NB4 (cell line): ENCODE measurements around the gene RPL10.

Source experiments
- MYC ChIP-seq: IDR thresholded peaks from 2 replicates; pipeline ENCODE4 v1.6.1; 2011; ENCODE audit warnings: low read depth, low read length
- POLR2A ChIP-seq: IDR thresholded peaks from 2 replicates; pipeline ENCODE4 v1.6.1; 2011; ENCODE audit warnings: mild to moderate bottlenecking; ENCODE audit not compliant: insufficient read length; ENCODE audit errors: extremely low read depth
- TF ChIP-seq, protein P1 (sequence below): IDR thresholded peaks from one replicate; pipeline ENCODE4 v1.5.1; 2012; ENCODE audit warnings: low read depth, low read length
- TF ChIP-seq, protein P2 (sequence below): IDR thresholded peaks from 2 replicates; pipeline ENCODE4 v1.6.1; 2011; ENCODE audit warnings: low read depth, low read length

DNA sequence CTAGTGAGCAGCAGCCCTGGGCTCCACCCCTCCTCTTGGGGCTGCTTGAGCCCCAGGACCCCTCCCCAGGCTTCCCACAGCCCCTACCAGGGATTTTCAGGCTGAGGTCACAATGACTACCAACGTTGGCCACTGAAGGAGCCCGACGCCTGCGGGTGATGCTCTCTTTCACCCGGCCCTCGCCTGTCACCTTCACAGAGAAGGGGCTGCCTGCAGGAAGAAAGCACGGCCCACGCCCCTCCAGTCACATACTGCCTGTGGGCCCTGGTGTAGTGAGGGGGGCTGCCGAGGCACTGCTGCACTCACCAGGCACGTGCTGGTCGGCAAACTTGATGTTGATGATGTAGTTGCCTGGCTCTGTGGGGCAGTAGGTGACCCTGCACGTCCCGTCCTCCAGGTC is 45.7 kb upstream of the RPL10 start:
- TF ChIP-seq, protein P1, sequence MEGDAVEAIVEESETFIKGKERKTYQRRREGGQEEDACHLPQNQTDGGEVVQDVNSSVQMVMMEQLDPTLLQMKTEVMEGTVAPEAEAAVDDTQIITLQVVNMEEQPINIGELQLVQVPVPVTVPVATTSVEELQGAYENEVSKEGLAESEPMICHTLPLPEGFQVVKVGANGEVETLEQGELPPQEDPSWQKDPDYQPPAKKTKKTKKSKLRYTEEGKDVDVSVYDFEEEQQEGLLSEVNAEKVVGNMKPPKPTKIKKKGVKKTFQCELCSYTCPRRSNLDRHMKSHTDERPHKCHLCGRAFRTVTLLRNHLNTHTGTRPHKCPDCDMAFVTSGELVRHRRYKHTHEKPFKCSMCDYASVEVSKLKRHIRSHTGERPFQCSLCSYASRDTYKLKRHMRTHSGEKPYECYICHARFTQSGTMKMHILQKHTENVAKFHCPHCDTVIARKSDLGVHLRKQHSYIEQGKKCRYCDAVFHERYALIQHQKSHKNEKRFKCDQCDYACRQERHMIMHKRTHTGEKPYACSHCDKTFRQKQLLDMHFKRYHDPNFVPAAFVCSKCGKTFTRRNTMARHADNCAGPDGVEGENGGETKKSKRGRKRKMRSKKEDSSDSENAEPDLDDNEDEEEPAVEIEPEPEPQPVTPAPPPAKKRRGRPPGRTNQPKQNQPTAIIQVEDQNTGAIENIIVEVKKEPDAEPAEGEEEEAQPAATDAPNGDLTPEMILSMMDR: no peak
- no peak for TF ChIP-seq POLR2A
- no peak for TF ChIP-seq MYC
- TF ChIP-seq, protein P2, sequence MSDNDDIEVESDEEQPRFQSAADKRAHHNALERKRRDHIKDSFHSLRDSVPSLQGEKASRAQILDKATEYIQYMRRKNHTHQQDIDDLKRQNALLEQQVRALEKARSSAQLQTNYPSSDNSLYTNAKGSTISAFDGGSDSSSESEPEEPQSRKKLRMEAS: no peak
